Neutrophil (primary cell): ENCODE measurements around the gene GFM1.
"Not testable (repeated sequence)": the region's sequence is repeated elsewhere in the genome, so short reads cannot be mapped to it uniquely, and the experiment has no call there.

Source experiments
- H3K27ac ChIP-seq: fragments of 200-600 bp; sonication (generic); 2 replicates; pipeline ENCODE4 v1.5.1; 2016; ENCODE audit warnings: mild to moderate bottlenecking, moderate library complexity
- H3K27me3 ChIP-seq: fragments of 200-600 bp; sonication (generic); 2 replicates; pipeline ENCODE4 v1.6.0; 2016; ENCODE audit warnings: mild to moderate bottlenecking
- H3K36me3 ChIP-seq: fragments of 200-600 bp; sonication (generic); 2 replicates; pipeline ENCODE4 v1.5.1; 2017
- H3K4me1 ChIP-seq, 2 experiments: fragments of 200-600 bp in 1 of 2; sonication (generic) in 1 of 2; 1 replicate in 1 of 2; 2 replicates in 1 of 2; pipeline versions ENCODE4 v1.5.1 to v1.6.1; 2013 to 2016; ENCODE audit warnings: low read depth in 1 of 2, low read length in 1 of 2, mild to moderate bottlenecking in 1 of 2, moderate library complexity in 1 of 2; ENCODE audit not compliant: control insufficient read depth in 1 of 2, insufficient read depth in 1 of 2
- H3K4me3 ChIP-seq, 2 experiments: fragments of 200-600 bp in 1 of 2; sonication (generic) in 1 of 2; 1 replicate in 1 of 2; 2 replicates in 1 of 2; pipeline ENCODE4 v1.5.1; 2013 to 2016; ENCODE audit warnings: low read depth in 1 of 2, low read length in 1 of 2, mild to moderate bottlenecking in 1 of 2, moderate library complexity in 1 of 2
- H3K9me3 ChIP-seq: fragments of 200-600 bp; sonication (generic); 2 replicates; pipeline ENCODE4 v1.5.1; 2016
- CTCF ChIP-seq: fragments of 200-600 bp; sonication (generic); IDR thresholded peaks from 2 replicates; pipeline ENCODE4 v1.5.1; 2016; ENCODE audit warnings: antibody characterized with exemption

GFM1 gene

GRCh38 chr3:158685159-158685558 lies 40.8 kb downstream of the GFM1 start:
- Histone ChIP-seq H3K27me3 (no peaks in the 10 kb centered on the region), H3K4me3 (no peak overlapping the region), H3K27ac (no peak overlapping the region), H3K4me1 (no peaks in the 10 kb centered on the region), H3K36me3 (peaks cover 4% of the 10 kb centered on the region), H3K9me3 (no peaks in the 10 kb centered on the region)
- TF ChIP-seq CTCF: no peak

- H3K36me3 ChIP-seq, H3K4me3 ChIP-seq, H3K27me3 ChIP-seq, H3K27ac ChIP-seq, H3K9me3 ChIP-seq, H3K4me1 ChIP-seq: not testable (repeated sequence)
Observed at GRCh38 chr3:158693866-158694456, 49.6 kb downstream of the GFM1 start.

- no peak for TF ChIP-seq CTCF
- H3K4me3 ChIP-seq: no peak overlapping the region
- H3K9me3 ChIP-seq: no peaks in the 10 kb centered on the region
- H3K36me3 ChIP-seq: no peaks in the 10 kb centered on the region
- no peaks in the 10 kb centered on the region for H3K27me3 ChIP-seq
- H3K27ac ChIP-seq: no peak overlapping the region
- H3K4me1 ChIP-seq: no peaks in the 10 kb centered on the region
Observed at GRCh38 chr3:158696618-158697017, 52.3 kb downstream of the GFM1 start.

- Histone ChIP-seq H3K4me3 (no peak overlapping the region), H3K9me3 (no peaks in the 10 kb centered on the region), H3K27ac (no peak overlapping the region), H3K4me1 (no peaks in the 10 kb centered on the region), H3K36me3 (no peaks in the 10 kb centered on the region), H3K27me3 (no peaks in the 10 kb centered on the region)
- no peak for TF ChIP-seq CTCF
Observed at GRCh38 chr3:158700559-158700958, 56.2 kb downstream of the GFM1 start.

GRCh38 chr3:158701420-158702065 lies 57.2 kb downstream of the GFM1 start:
- Histone ChIP-seq H3K36me3 (no peaks in the 10 kb centered on the region), H3K27ac (no peak overlapping the region), H3K4me3 (no peak overlapping the region), H3K4me1 (no peaks in the 10 kb centered on the region), H3K9me3 (no peaks in the 10 kb centered on the region), H3K27me3 (no peaks in the 10 kb centered on the region)
- TF ChIP-seq CTCF: no peak

- H3K9me3 ChIP-seq: no peaks in the 10 kb centered on the region
- H3K4me1 ChIP-seq: no peaks in the 10 kb centered on the region
- H3K36me3 ChIP-seq: no peaks in the 10 kb centered on the region
- TF ChIP-seq CTCF: no peak
- H3K27ac ChIP-seq: no peak overlapping the region
- no peak overlapping the region for H3K4me3 ChIP-seq
- no peaks in the 10 kb centered on the region for H3K27me3 ChIP-seq
Observed at GRCh38 chr3:158702815-158703481, 58.6 kb downstream of the GFM1 start.
